ENCODE results near the gene FAXC.
"Not testable (repeated sequence)": the region's sequence is repeated elsewhere in the genome, so short reads cannot be mapped to it uniquely, and the experiment has no call there.

The FAXC gene

GRCh38 chr6:99276747-99277146, 72.7 kb downstream of the FAXC start:
- DNase-seq = no peak

GRCh38 chr6:99270826-99271225, 78.6 kb downstream of the FAXC start:
- DNase-seq = no peak

GRCh38 chr6:99270030-99270429, 79.4 kb downstream of the FAXC start:
- no peak for DNase-seq

- DNase-seq = no peak
Measured at GRCh38 chr6:99269207-99269606, 80.3 kb downstream of the FAXC start.

- not testable (repeated sequence) for DNase-seq
Measured at GRCh38 chr6:99266996-99267395, 82.5 kb downstream of the FAXC start.

- DNase-seq = not testable (repeated sequence)
Measured at GRCh38 chr6:99265447-99265846, 84.0 kb downstream of the FAXC start.

GRCh38 chr6:99254616-99255550, 94.6 kb downstream of the FAXC start:
- no peak for DNase-seq

GRCh38 chr6:99253271-99253670, 96.2 kb downstream of the FAXC start:
- DNase-seq = no peak

- DNase-seq = no peak
Measured at GRCh38 chr6:99252421-99252820, 97.1 kb downstream of the FAXC start.

GRCh38 chr6:99250476-99250875, 99.0 kb downstream of the FAXC start:
- DNase-seq = no peak

- no peak for DNase-seq
Measured at GRCh38 chr6:99246602-99247001, 102.9 kb downstream of the FAXC start.

GRCh38 chr6:99241905-99242534, 107.5 kb downstream of the FAXC start:
- DNase-seq = no peak

GRCh38 chr6:99236010-99236409, 113.5 kb downstream of the FAXC start:
- no peak for DNase-seq

- DNase-seq = no peak
Measured at GRCh38 chr6:99233219-99233618, 116.3 kb downstream of the FAXC start.

- DNase-seq = no peak
Measured at GRCh38 chr6:99232056-99232455, 117.4 kb downstream of the FAXC start.

- no peak for DNase-seq
Measured at GRCh38 chr6:99225172-99225571, 124.3 kb downstream of the FAXC start.

Measured in right hindlimb (tissue), 1 donor.